ENCODE data around the gene MCEMP1.

DNA sequence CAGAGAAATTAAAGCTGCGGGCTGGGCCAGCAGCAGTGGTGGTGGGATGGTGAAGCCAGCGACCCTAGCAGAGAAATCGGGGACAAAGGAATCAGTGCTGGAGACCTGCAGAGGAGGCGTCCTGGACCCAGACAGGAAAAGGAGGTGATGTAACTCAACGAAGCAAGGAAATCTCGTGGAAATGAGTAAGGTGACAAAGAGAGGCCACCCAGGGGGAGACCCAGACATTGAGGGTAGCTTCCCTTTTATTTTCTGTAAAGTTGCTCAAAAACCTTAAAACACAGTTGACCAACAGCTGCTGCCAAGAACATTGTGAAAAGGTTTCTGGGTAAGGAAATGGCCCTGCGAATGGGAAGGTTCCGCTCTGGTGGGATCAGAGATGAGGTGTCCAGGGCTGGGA is 21.3 kb upstream of the MCEMP1 start:
- TF ChIP-seq CTCF (IDR thresholded peaks at IDR 0.05) = no peak
- TF ChIP-seq POLR2A (IDR thresholded peaks at IDR 0.05) = no peak

Data from lower leg skin (tissue), 3 donors.